ENCODE data around the gene PLEKHH2. TPM values are rescaled to one million over a fixed set of nuclear protein-coding genes. Genes with fewer than 3 reads are reported as not detected.
A peak's percentile ranks its signal among the peaks of the same experiment; 100 is the strongest.

PLEKHH2 gene
- total and polyA plus RNA-seq, 2 of the 13 experiments (the other 11 are each of a cell fraction or from before 2014, with no cell fraction given): 1.1 to 3.0 TPM

GRCh38 chr2:43595603-43596412, 41.3 kb upstream of the PLEKHH2 start, which contains the start of gene THADA (continued):
- peak; percentile 52 for TF ChIP-seq SIX4 (CRISPR knock-in tag; IDR thresholded peaks at IDR 0.05)
- no peak for TF ChIP-seq ZNF646 (CRISPR knock-in tag; IDR thresholded peaks at IDR 0.05)
- TF ChIP-seq GATA4 (IDR thresholded peaks at IDR 0.05; ENCODE audit: borderline replicate concordance, low read depth): peak; percentile 51
- TF ChIP-seq NKX3-1 (CRISPR knock-in tag; IDR thresholded peaks at IDR 0.05): no peak
- TF ChIP-seq ZNF678 (CRISPR knock-in tag; IDR thresholded peaks at IDR 0.05): peak; percentile 95
- peak; percentile 99 for TF ChIP-seq HOXA3 (CRISPR knock-in tag; IDR thresholded peaks at IDR 0.05)
- TF ChIP-seq JUN (CRISPR knock-in tag; IDR thresholded peaks at IDR 0.05): peak; percentile 61; the same call in 1 of the 2 replicates
- TF ChIP-seq RFXAP (CRISPR knock-in tag; IDR thresholded peaks at IDR 0.05; ENCODE audit: borderline replicate concordance): peak; percentile 98
- TF ChIP-seq RBM22 (optimal IDR thresholded peaks at IDR 0.05; ENCODE audit: low read length): peak; percentile 23
- peak; percentile 88; the same call in 1 of the 2 replicates for TF ChIP-seq ZSCAN5A (CRISPR knock-in tag; IDR thresholded peaks at IDR 0.05; ENCODE audit: borderline replicate concordance)
- 0 out of 2 replicates have a peak, but pooled peaks have one; percentile 11 for TF ChIP-seq MTA3 (CRISPR knock-in tag; IDR thresholded peaks at IDR 0.05)
- no peak for TF ChIP-seq PLRG1 (conservative IDR thresholded peaks at IDR 0.05)
- peak; percentile 77 for TF ChIP-seq TBX2 (CRISPR knock-in tag; IDR thresholded peaks at IDR 0.05; ENCODE audit: borderline replicate concordance)
- peak; percentile 85 for TF ChIP-seq ZBED4 (CRISPR knock-in tag; IDR thresholded peaks at IDR 0.05; ENCODE audit: borderline replicate concordance)
- TF ChIP-seq ZNF550 (CRISPR knock-in tag; IDR thresholded peaks at IDR 0.05; ENCODE audit: borderline replicate concordance): no peak; the same call in 1 of the 2 replicates
- TF ChIP-seq, protein P1, sequence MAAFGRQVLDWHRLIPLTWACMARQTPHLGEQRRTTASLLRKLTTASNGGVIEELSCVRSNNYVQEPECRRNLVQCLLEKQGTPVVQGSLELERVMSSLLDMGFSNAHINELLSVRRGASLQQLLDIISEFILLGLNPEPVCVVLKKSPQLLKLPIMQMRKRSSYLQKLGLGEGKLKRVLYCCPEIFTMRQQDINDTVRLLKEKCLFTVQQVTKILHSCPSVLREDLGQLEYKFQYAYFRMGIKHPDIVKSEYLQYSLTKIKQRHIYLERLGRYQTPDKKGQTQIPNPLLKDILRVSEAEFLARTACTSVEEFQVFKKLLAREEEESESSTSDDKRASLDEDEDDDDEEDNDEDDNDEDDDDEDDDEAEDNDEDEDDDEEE (CRISPR knock-in tag; IDR thresholded peaks at IDR 0.05): peak; percentile 91; the same call in 1 of the 2 replicates
